OCI-LY3 (cell line): ENCODE measurements around the gene PLPP7.

Source experiments
- CTCF ChIP-seq: fragments of 200-600, 300-600 bp; sonication (generic); IDR thresholded peaks from 2 replicates; pipeline ENCODE4 v1.5.1; 2014; ENCODE audit warnings: antibody characterized with exemption, low read length, low read depth
- EZH2phosphoT487 ChIP-seq: fragments of 200-600 bp; shearing (Covaris generic); IDR thresholded peaks from 2 replicates; pipeline ENCODE4 v1.6.1; 2018; ENCODE audit warnings: antibody characterized with exemption, mixed run types, low read depth

GRCh38 chr9:131292937-131293336 is 3.4 kb downstream of the PLPP7 start:
- no peak for TF ChIP-seq EZH2phosphoT487
- no peak for TF ChIP-seq CTCF
